ENCODE measurements around the gene FMO1. TPM values are rescaled to one million over a fixed set of nuclear protein-coding genes. Genes with fewer than 3 reads are reported as not detected.

The FMO1 gene
- total and polyA plus RNA-seq, 2 donors (not counting 1 experiment from before 2014, with no cell fraction given), result 0.48 TPM; not detected in 1

GRCh38 chr1:171219346-171220080, 28.8 kb upstream of the FMO1 start:
- Histone ChIP-seq H2AFZ (ENCODE audit: insufficient read depth, low read depth, low read length, poor library complexity, severe bottlenecking) (no peak overlapping the region), H3K9ac (ENCODE audit: low read length) (no peak overlapping the region), H3K27me3 (replicated peaks in 1 of 4; ENCODE audit: control extremely low read depth in 1 of 4, control insufficient read depth in 3 of 4, insufficient read depth in 4 of 4, low read length in 3 of 4) (no peaks in the 10 kb centered on the region), H3K9me3 (ENCODE audit: control extremely low read depth in 1 of 3, control insufficient read depth in 2 of 3, insufficient read depth in 1 of 3, low read length in 2 of 3) (no peaks in the 10 kb centered on the region), H4K20me1 (ENCODE audit: control insufficient read depth, insufficient read depth, low read length, poor library complexity, severe bottlenecking) (no peaks in the 10 kb centered on the region), H3K4me2 (replicated peaks; ENCODE audit: low read depth, low read length, poor library complexity, severe bottlenecking) (no peak overlapping the region), H3K79me2 (ENCODE audit: control insufficient read depth, insufficient read depth, low read length) (no peaks in the 10 kb centered on the region), H3K36me3 (replicated peaks in 1 of 2; ENCODE audit: control extremely low read depth in 1 of 2, control insufficient read depth in 1 of 2, extremely low read depth in 1 of 2, insufficient read depth in 2 of 2, low read length in 1 of 2) (no peaks in the 10 kb centered on the region), H3K27ac (ENCODE audit: low read length in 2 of 2) (no peak overlapping the region), H3K4me3 (ENCODE audit: control extremely low read depth in 1 of 5, extremely low read depth in 1 of 5, insufficient read depth in 1 of 5, low read depth in 2 of 5, low read length in 4 of 5) (no peak overlapping the region), H3K4me1 (ENCODE audit: control insufficient read depth in 2 of 2, insufficient read depth in 2 of 2, low read length in 2 of 2) (no peaks in the 10 kb centered on the region)
- no peak for ATAC-seq (ENCODE audit: low read depth)
- POLR2A ChIA-PET, result no interaction called here
- CTCF ChIA-PET, result no interaction called here
- Mint-ChIP-seq H3K27me3 (peaks cover 12% of the 10 kb centered on the region), H3K27ac (no peak overlapping the region), H3K4me1 (peaks cover 3% of the 10 kb centered on the region), H3K4me3 (no peak overlapping the region), H3K9me3 (ENCODE audit: insufficient read depth) (no peaks in the 10 kb centered on the region)
- whole genome bisulfite sequencing (ENCODE audit: insufficient coverage), result 83% methylated on average over 1 of the region's 2 CpGs
- intact Hi-C loops (cut with micrococcal nuclease), result no loop called here
- no peak for DNase-seq
- no peak for TF ChIP-seq EZH2 (IDR thresholded peaks at IDR 0.05; ENCODE audit: borderline replicate concordance, insufficient read depth, low read depth, low read length, poor library complexity, severe bottlenecking)
- TF ChIP-seq, protein P1, sequence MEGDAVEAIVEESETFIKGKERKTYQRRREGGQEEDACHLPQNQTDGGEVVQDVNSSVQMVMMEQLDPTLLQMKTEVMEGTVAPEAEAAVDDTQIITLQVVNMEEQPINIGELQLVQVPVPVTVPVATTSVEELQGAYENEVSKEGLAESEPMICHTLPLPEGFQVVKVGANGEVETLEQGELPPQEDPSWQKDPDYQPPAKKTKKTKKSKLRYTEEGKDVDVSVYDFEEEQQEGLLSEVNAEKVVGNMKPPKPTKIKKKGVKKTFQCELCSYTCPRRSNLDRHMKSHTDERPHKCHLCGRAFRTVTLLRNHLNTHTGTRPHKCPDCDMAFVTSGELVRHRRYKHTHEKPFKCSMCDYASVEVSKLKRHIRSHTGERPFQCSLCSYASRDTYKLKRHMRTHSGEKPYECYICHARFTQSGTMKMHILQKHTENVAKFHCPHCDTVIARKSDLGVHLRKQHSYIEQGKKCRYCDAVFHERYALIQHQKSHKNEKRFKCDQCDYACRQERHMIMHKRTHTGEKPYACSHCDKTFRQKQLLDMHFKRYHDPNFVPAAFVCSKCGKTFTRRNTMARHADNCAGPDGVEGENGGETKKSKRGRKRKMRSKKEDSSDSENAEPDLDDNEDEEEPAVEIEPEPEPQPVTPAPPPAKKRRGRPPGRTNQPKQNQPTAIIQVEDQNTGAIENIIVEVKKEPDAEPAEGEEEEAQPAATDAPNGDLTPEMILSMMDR (IDR thresholded peaks at IDR 0.05), result no peak

DNA sequence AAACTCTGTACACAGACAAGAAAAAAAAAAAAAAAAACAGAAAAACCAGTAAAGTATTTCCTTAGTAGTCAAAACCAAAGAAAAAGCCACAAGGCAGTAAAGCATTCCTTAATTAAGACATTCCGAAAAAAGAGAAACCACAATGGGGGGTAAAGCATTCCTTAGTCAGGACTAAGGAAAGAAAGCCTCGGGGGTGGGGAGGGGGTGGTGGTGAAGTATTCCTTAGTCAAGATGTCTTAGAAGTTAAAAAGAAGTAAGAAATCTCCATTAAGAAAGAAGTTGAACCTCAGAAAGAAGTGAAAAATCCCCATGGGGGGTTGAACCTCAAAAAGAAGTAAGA, 28.2 kb upstream of the FMO1 start:
- POLR2A ChIA-PET, result no interaction called here

More for the DNA sequence above, 28.2 kb upstream of the FMO1 start:
- no peak for TF ChIP-seq EZH2 (IDR thresholded peaks at IDR 0.05; ENCODE audit: borderline replicate concordance, insufficient read depth, low read depth, low read length, poor library complexity, severe bottlenecking)
- TF ChIP-seq, protein P1 (IDR thresholded peaks at IDR 0.05), result no peak
- ATAC-seq (ENCODE audit: low read depth) (no peak), DNase-seq (no peak)
- intact Hi-C loops (cut with micrococcal nuclease), result no loop called here
- peaks cover 12% of the 10 kb centered on the region for H3K27me3 Mint-ChIP-seq
- H3K4me3 Mint-ChIP-seq, result no peak overlapping the region
- CTCF ChIA-PET, result no interaction called here
- no peak overlapping the region for H3K4me2 ChIP-seq (replicated peaks; ENCODE audit: low read depth, low read length, poor library complexity, severe bottlenecking)
- peaks cover 3% of the 10 kb centered on the region for H3K4me1 Mint-ChIP-seq
- no CpG with 5 or more reads among the region's 2 CpGs for WGBS (ENCODE audit: insufficient coverage)
- no peak overlapping the region for H3K27ac Mint-ChIP-seq
- no peaks in the 10 kb centered on the region for H3K4me1 ChIP-seq (ENCODE audit: control insufficient read depth in 2 of 2, insufficient read depth in 2 of 2, low read length in 2 of 2)
- H3K27me3 ChIP-seq (replicated peaks in 1 of 4; ENCODE audit: control extremely low read depth in 1 of 4, control insufficient read depth in 3 of 4, insufficient read depth in 4 of 4, low read length in 3 of 4), result no peaks in the 10 kb centered on the region
- no peaks in the 10 kb centered on the region for H3K79me2 ChIP-seq (ENCODE audit: control insufficient read depth, insufficient read depth, low read length)
- no peaks in the 10 kb centered on the region for H4K20me1 ChIP-seq (ENCODE audit: control insufficient read depth, insufficient read depth, low read length, poor library complexity, severe bottlenecking)
- H2AFZ ChIP-seq (ENCODE audit: insufficient read depth, low read depth, low read length, poor library complexity, severe bottlenecking), result no peak overlapping the region
- no peak overlapping the region for H3K4me3 ChIP-seq (ENCODE audit: control extremely low read depth in 1 of 5, extremely low read depth in 1 of 5, insufficient read depth in 1 of 5, low read depth in 2 of 5, low read length in 4 of 5)
- no peaks in the 10 kb centered on the region for H3K9me3 Mint-ChIP-seq (ENCODE audit: insufficient read depth)
- no peak overlapping the region for H3K27ac ChIP-seq (ENCODE audit: low read length in 2 of 2)
- H3K9me3 ChIP-seq (ENCODE audit: control extremely low read depth in 1 of 3, control insufficient read depth in 2 of 3, insufficient read depth in 1 of 3, low read length in 2 of 3), result no peaks in the 10 kb centered on the region
- no peak overlapping the region for H3K9ac ChIP-seq (ENCODE audit: low read length)
- no peaks in the 10 kb centered on the region for H3K36me3 ChIP-seq (replicated peaks in 1 of 2; ENCODE audit: control extremely low read depth in 1 of 2, control insufficient read depth in 1 of 2, extremely low read depth in 1 of 2, insufficient read depth in 2 of 2, low read length in 1 of 2)

All from B cell (primary cell).